KMS-11 (cell line): Measurements from ENCODE around the gene MFSD6.

Experiments used
- H2AFZ ChIP-seq: fragments of 200-600 bp; sonication (generic); 2 replicates; pipeline ENCODE4 v1.6.1; 2016; ENCODE audit warnings: antibody characterized with exemption, mixed run types, low read depth
- H3K27ac ChIP-seq: fragments of 200-600 bp; sonication (generic); 2 replicates; pipeline ENCODE4 v1.6.1; 2016; ENCODE audit warnings: mild to moderate bottlenecking, mixed run types
- H3K27me3 ChIP-seq: fragments of 200-600 bp; sonication (generic); 2 replicates; pipeline ENCODE4 v1.6.1; 2017; ENCODE audit warnings: mild to moderate bottlenecking, low read depth, mixed run types, moderate library complexity; ENCODE audit not compliant: insufficient read depth
- H3K36me3 ChIP-seq: fragments of 200-600 bp; sonication (generic); 2 replicates; pipeline ENCODE4 v1.6.1; 2017; ENCODE audit warnings: mild to moderate bottlenecking, mixed run types; ENCODE audit not compliant: insufficient read depth
- H3K4me1 ChIP-seq: fragments of 200-600 bp; sonication (generic); 2 replicates; pipeline ENCODE4 v1.6.1; 2016; ENCODE audit warnings: mild to moderate bottlenecking, low read depth, mixed run types; ENCODE audit not compliant: poor library complexity, severe bottlenecking
- H3K4me2 ChIP-seq: fragments of 200-600 bp; sonication (generic); 2 replicates; pipeline ENCODE4 v1.7.0; 2016; ENCODE audit warnings: mild to moderate bottlenecking, mixed run types
- H3K4me3 ChIP-seq: fragments of 200-600 bp; sonication (generic); IDR thresholded peaks from 2 replicates; pipeline ENCODE4 v1.6.1; 2017; ENCODE audit warnings: low read depth, low read length, mixed read lengths; ENCODE audit not compliant: insufficient read depth
- H3K79me2 ChIP-seq: fragments of 200-600 bp; sonication (generic); 2 replicates; pipeline ENCODE4 v1.6.1; 2016; ENCODE audit warnings: low read depth, mixed run types; ENCODE audit not compliant: insufficient read depth
- H3K9ac ChIP-seq: fragments of 200-600 bp; sonication (generic); 2 replicates; pipeline ENCODE4 v1.6.1; 2016; ENCODE audit warnings: mild to moderate bottlenecking, mixed run types
- H4K20me1 ChIP-seq: fragments of 200-600 bp; sonication (generic); 2 replicates; pipeline ENCODE4 v1.6.1; 2016; ENCODE audit warnings: mild to moderate bottlenecking, mixed run types; ENCODE audit not compliant: insufficient read depth
- CTCF ChIP-seq: fragments of 200-600 bp; sonication (generic); conservative IDR thresholded peaks from 2 replicates; pipeline ENCODE4 v1.6.1; 2017; ENCODE audit warnings: low read depth, mild to moderate bottlenecking, antibody characterized with exemption, low read length, moderate library complexity, mixed read lengths

MFSD6 gene

GRCh38 chr2:190532581-190532980 lies 124.4 kb downstream of the MFSD6 start:
- H2AFZ ChIP-seq, result no peak overlapping the region
- peaks cover 29% of the 10 kb centered on the region for H3K4me1 ChIP-seq
- H3K9ac ChIP-seq, result no peak overlapping the region
- no peaks in the 10 kb centered on the region for H3K27me3 ChIP-seq
- peaks cover 16% of the 10 kb centered on the region; the same call in 1 of the 2 replicates for H3K79me2 ChIP-seq
- H4K20me1 ChIP-seq, result no peaks in the 10 kb centered on the region
- no peak overlapping the region for H3K27ac ChIP-seq
- no peak overlapping the region for H3K4me3 ChIP-seq
- H3K36me3 ChIP-seq, result no peaks in the 10 kb centered on the region
- no peak for TF ChIP-seq CTCF
- no peak overlapping the region; the same call in 1 of the 2 replicates for H3K4me2 ChIP-seq

DNA sequence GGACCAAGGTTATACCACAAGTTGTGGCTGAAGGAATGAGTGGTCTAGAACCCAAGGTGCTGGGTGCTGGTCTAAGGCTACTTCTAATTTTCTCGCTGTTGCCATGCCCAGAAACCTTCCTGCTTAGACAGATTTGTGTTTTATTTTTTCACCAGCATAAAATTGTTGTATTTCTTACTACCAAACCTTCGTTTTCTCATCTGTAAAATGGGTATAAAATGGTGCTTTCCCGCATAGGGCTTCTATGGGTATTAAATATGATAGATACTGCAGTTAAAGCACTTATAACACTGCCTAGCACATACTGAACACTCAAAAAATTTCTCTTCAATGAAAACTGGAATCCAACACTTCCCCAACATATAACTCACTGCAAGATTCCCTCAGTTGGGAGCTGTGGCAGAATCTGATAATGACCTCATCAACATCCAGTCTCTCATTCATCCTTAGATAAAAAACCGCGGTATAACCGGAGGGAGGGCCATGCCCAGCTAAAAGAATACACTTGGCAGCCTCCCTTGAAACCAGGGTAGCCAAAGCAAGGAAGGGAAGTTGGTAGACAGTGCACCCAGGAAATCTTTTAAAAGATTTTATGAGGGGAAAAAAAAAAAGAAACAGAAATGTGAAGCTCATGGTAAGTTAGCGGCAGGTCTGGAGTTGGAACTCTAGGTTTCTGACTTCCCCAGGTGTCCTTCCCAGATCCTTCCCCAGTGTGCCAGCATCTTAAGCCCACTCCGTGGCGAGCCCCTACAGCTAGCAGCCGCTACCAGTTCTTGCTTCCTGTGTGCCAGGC lies 125.2 kb downstream of the MFSD6 start:
- peak overlapping the region; percentile 83 for H3K4me2 ChIP-seq
- TF ChIP-seq CTCF, result no peak
- H3K79me2 ChIP-seq, result peaks cover 16% of the 10 kb centered on the region; the same call in 1 of the 2 replicates
- H3K36me3 ChIP-seq, result no peaks in the 10 kb centered on the region
- no peaks in the 10 kb centered on the region for H3K27me3 ChIP-seq
- H3K4me3 ChIP-seq, result peak overlapping the region; percentile 85
- H3K9ac ChIP-seq, result peak overlapping the region; percentile 95
- H2AFZ ChIP-seq, result peak overlapping the region; percentile 99
- peak overlapping the region; percentile 93 for H3K27ac ChIP-seq
- H4K20me1 ChIP-seq, result no peaks in the 10 kb centered on the region
- peaks cover 29% of the 10 kb centered on the region for H3K4me1 ChIP-seq

GRCh38 chr2:190533968-190534309 lies 125.8 kb downstream of the MFSD6 start:
- Histone ChIP-seq H3K4me2 (peak overlapping the region; percentile 83), H3K36me3 (no peaks in the 10 kb centered on the region), H3K27me3 (no peaks in the 10 kb centered on the region), H3K27ac (peak overlapping the region; percentile 93), H3K4me1 (peaks cover 23% of the 10 kb centered on the region), H3K4me3 (peak overlapping the region; percentile 85), H3K9ac (peak overlapping the region; percentile 95), H2AFZ (peak overlapping the region; percentile 99), H4K20me1 (no peaks in the 10 kb centered on the region), H3K79me2 (peaks cover 16% of the 10 kb centered on the region; the same call in 1 of the 2 replicates)
- no peak for TF ChIP-seq CTCF

DNA sequence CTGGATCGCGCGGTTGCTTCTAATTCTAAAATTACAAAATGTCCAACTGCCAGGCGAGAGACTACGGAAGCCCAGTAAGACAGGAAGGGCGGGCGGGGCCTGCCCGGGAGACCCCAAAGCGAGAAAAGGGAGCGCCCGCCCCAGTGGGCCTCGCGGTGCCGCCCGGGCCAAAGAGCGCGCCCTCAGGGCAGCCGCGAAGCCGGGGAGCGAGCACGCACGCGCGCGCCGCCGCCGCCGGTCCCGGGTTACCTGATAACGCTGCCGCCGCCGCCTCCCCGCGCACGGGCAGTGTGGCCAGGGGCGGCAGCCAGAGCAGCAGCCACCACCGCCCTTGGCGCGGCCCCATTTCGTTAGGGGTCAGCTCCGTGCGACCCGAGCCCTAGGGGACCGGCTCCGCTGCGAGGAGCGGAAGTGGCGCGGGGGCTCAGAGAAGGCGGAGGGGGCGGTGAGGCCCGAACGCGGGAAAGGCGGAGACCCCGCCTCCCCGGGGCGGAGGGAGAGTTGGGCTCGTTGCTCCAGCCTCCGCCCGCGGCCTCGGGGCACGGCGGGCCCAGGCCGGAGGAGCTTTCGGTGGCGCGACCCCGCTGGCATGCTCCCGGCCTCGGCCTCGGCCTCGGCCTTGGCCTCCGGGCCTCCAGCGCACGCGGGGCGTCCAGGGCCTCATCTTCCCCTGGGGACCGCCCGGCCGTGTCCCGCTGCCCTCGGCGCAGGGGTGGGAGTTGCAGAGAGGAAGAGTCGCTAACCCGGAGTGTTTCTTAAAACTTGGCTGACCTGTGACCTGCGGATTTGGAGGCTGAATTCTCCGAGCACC lies 126.4 kb downstream of the MFSD6 start, which contains the start of gene NEMP2:
Gene NEMP2, minus strand, starts transcription at position 413 of the 811 bp plus-strand sequence. Its CDS starts 67 bp downstream, at position 346.
- TF ChIP-seq CTCF, result no peak
- Histone ChIP-seq H4K20me1 (no peaks in the 10 kb centered on the region), H3K9ac (peak within 1 kb of the TSS; percentile 95), H3K36me3 (no peaks in the 10 kb centered on the region), H3K4me1 (peaks cover 23% of the 10 kb centered on the region), H3K4me2 (peak within 1 kb of the TSS; percentile 83), H3K27me3 (no peaks in the 10 kb centered on the region), H2AFZ (peak within 1 kb of the TSS; percentile 99), H3K79me2 (peaks cover 16% of the 10 kb centered on the region; the same call in 1 of the 2 replicates), H3K27ac (peak within 1 kb of the TSS; percentile 93), H3K4me3 (peak within 1 kb of the TSS; percentile 85)
